Lower lobe of right lung (tissue), 2 donors: ENCODE results near the gene NLRP5. TPM values are rescaled to one million over a fixed set of nuclear protein-coding genes. Genes with fewer than 3 reads are reported as not detected.

Experiments used
- ATAC-seq, 2 donors: fragments of 200-7000 bp; cut with Tn5 transposase; one replicate each; pipeline ENCODE4 v1.9.1; 2020 to 2022; ENCODE audit warnings: mild to moderate bottlenecking in 2 of 2, moderate library complexity in 2 of 2
- DNase-seq: peaks from one replicate; pipeline ENCODE4 v3.0.0-alpha.2; 2020
- H3K27ac ChIP-seq: fragments of 200-600 bp; one replicate; pipeline ENCODE4 v1.8.0; 2022
- H3K27me3 ChIP-seq: fragments of 200-600 bp; one replicate; pipeline ENCODE4 v1.8.0; 2022; ENCODE audit warnings: low read depth
- H3K36me3 ChIP-seq: fragments of 200-600 bp; one replicate; pipeline ENCODE4 v1.8.0; 2022; ENCODE audit warnings: mild to moderate bottlenecking
- H3K4me1 ChIP-seq: fragments of 200-600 bp; one replicate; pipeline ENCODE4 v1.8.0; 2022
- H3K4me3 ChIP-seq: fragments of 200-600 bp; one replicate; pipeline ENCODE4 v1.8.0; 2022; ENCODE audit warnings: mild to moderate bottlenecking
- H3K9me3 ChIP-seq: fragments of 200-600 bp; one replicate; pipeline ENCODE4 v1.8.0; 2022
- intact Hi-C: fragments of 100-400 bp; cut with DNase I; formaldehyde crosslinking; loops from one replicate; pipeline ENCODE4 v1.11.0; 2022
- total RNA-seq: library from RNA; stranded (reverse); fragmentation: NEBNext Ultra II Directional; extraction: Animal tissue kit (Norgen Biotek cat#: 25700); gene quantifications from one replicate; pipeline ENCODE4 v1.2.1, GENCODE V29; 2021
- TF ChIP-seq, protein P1 (sequence below): fragments of 200-600 bp; IDR thresholded peaks from one replicate; pipeline ENCODE4 v1.8.0; 2022; ENCODE audit warnings: antibody characterized with exemption, mild to moderate bottlenecking
- donor health status: DM: no; HTN: yes; CAD: no; lungs with severe emphysema.

NLRP5 gene
- total RNA-seq, 1 donor from 2014 or later, result not detected

DNA sequence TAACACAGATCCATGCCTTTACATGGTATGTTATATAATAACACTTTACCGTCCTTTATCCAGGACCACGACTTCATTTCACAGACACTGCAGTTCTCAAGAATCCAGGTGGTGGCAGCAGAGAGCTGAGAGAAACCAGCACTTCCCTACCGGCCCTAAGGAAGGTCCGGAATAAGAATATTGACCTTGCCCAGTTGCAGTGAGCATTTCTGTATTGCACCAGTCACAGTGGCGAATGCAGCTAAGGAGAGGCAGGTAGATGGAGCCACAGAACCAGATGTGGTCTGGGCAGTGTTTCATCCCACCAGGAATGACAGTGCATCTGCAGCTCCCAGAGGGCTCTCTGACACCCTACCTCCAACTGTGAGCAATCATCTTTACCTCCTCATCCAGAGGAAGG is 89.9 kb downstream of the NLRP5 start:
- DNase-seq, result no peak
- Histone ChIP-seq H3K36me3 (no peaks in the 10 kb centered on the region), H3K9me3 (no peaks in the 10 kb centered on the region), H3K27me3 (no peaks in the 10 kb centered on the region), H3K4me3 (no peak overlapping the region), H3K4me1 (peaks cover 9% of the 10 kb centered on the region), H3K27ac (no peak overlapping the region)
- peak; percentile 72 to 77 for ATAC-seq
- TF ChIP-seq, protein P1, sequence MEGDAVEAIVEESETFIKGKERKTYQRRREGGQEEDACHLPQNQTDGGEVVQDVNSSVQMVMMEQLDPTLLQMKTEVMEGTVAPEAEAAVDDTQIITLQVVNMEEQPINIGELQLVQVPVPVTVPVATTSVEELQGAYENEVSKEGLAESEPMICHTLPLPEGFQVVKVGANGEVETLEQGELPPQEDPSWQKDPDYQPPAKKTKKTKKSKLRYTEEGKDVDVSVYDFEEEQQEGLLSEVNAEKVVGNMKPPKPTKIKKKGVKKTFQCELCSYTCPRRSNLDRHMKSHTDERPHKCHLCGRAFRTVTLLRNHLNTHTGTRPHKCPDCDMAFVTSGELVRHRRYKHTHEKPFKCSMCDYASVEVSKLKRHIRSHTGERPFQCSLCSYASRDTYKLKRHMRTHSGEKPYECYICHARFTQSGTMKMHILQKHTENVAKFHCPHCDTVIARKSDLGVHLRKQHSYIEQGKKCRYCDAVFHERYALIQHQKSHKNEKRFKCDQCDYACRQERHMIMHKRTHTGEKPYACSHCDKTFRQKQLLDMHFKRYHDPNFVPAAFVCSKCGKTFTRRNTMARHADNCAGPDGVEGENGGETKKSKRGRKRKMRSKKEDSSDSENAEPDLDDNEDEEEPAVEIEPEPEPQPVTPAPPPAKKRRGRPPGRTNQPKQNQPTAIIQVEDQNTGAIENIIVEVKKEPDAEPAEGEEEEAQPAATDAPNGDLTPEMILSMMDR, result peak; percentile 79
- intact Hi-C loops, result loop anchor here (10.0 kb wide), 1 partner anchor 108 kb away; no protein-coding TSS in a partner anchor

DNA sequence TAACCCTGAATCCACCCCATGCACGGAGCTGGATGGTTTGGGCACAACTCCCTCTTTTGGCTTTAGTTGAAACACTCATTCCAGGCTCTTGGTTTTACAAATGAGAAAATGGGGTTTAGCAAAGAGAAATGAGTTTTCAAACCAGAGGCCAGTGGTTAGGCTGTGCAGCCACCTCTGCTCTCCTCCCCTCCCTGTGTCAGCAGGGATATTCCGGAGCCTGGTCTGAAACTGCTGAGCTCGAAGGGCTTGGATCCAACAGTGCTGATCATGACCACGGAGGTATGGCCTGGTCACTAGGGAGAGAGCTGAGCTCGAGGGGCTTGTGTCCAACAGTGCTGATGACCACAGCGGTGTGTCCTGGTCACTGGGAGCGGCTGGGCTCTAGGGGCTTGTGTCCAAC is 93.0 kb downstream of the NLRP5 start:
- peaks cover 12% of the 10 kb centered on the region for H3K4me1 ChIP-seq
- intact Hi-C loops, result loop anchor here (10.0 kb wide), 1 partner anchor 105 kb away; no protein-coding TSS in a partner anchor
- ATAC-seq, result no peak
- no peak overlapping the region for H3K27ac ChIP-seq
- no peaks in the 10 kb centered on the region for H3K9me3 ChIP-seq
- H3K36me3 ChIP-seq, result no peaks in the 10 kb centered on the region
- no peaks in the 10 kb centered on the region for H3K27me3 ChIP-seq
- DNase-seq, result no peak
- no peak overlapping the region for H3K4me3 ChIP-seq
- TF ChIP-seq, protein P1, result no peak

GRCh38 chr19:56080669-56081401 is 94.3 kb downstream of the NLRP5 start:
- Histone ChIP-seq H3K27me3 (no peaks in the 10 kb centered on the region), H3K36me3 (no peaks in the 10 kb centered on the region), H3K4me1 (peaks cover 12% of the 10 kb centered on the region), H3K9me3 (no peaks in the 10 kb centered on the region), H3K27ac (peak overlapping the region; percentile 49), H3K4me3 (peak overlapping the region; percentile 52)
- TF ChIP-seq, protein P1, result peak; percentile 53
- intact Hi-C loops, result no loop called here
- DNase-seq (peak; percentile 87), ATAC-seq (peak; percentile 80 to 91)

DNA sequence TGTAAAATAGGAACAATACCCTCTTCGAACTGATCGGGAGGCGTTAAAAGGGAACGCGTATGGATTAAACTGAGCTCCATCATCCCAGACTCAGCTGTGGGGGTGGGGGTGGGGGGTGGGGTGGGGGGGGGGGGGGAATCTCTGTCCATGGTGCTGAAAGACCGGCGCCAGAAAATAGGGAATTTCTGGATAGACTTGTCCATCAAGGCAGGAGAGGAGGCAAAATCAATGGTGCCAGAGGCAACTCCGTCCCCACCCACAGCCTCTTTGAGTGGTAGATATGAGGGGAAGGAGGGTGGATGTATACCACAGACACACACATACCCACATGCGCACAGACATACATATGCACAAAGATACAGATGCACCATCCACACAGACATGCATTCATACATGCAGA is 97.1 kb downstream of the NLRP5 start:
- Histone ChIP-seq H3K4me1 (peaks cover 12% of the 10 kb centered on the region), H3K9me3 (no peaks in the 10 kb centered on the region), H3K27me3 (no peaks in the 10 kb centered on the region), H3K27ac (no peak overlapping the region), H3K4me3 (no peak overlapping the region), H3K36me3 (peaks cover 17% of the 10 kb centered on the region)
- intact Hi-C loops, result no loop called here
- ATAC-seq (no peak), DNase-seq (no peak)
- TF ChIP-seq, protein P1, result no peak

DNA sequence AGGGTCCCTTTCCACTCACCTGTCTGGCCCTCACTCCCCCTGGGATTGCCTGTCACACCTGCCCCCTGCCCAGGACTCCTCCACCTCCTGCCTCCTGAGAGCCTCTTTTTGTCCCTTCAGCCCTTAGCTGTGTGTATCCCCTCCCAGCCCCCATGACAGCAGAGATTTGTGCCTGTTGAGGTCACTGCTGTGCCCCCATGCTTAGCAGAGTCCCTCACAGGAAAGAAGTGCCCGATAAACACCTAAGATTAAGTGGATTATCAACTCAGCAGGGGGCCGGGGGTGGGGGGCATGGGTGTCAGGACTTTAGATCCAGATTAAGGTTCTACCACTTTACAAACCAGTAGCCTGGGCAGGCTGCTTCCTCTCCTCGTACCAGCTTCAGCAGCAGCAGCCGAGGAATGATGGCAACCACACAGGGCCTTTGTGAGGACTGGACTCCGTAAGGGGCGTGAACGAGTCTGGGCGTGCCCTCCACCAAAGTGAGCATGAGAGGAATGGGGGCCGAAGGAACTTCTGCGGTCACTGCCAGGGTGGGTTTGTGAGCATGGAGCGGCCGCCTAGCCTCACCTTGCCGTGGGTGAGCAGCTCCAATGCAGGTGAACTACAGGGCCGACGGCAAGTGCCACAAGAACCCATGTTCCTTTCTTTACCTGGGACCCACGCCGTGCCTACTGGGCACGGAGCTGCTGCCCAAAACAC is 98.4 kb downstream of the NLRP5 start:
- no peak for DNase-seq

More for the DNA sequence above, 98.4 kb downstream of the NLRP5 start:
- intact Hi-C loops, result no loop called here
- Histone ChIP-seq H3K36me3 (peaks cover 27% of the 10 kb centered on the region), H3K27ac (no peak overlapping the region), H3K27me3 (no peaks in the 10 kb centered on the region), H3K9me3 (no peaks in the 10 kb centered on the region), H3K4me1 (peaks cover 12% of the 10 kb centered on the region), H3K4me3 (no peak overlapping the region)
- TF ChIP-seq, protein P1, result no peak
- no peak for ATAC-seq
